ENCODE results near the gene TASL. TPM values are rescaled to one million over a fixed set of nuclear protein-coding genes. Genes with fewer than 3 reads are reported as not detected.
"Not testable (repeated sequence)": the region's sequence is repeated elsewhere in the genome, so short reads cannot be mapped to it uniquely, and the experiment has no call there.

TASL gene
- not detected in 2 replicates for total RNA-seq

- no peak for DNase-seq (ENCODE audit: low read depth, low spot score)
These were observed at the start of gene TASL for GRCh38 chrX:30577362-30577991. TASL (minus strand) TSS chrX:30577766; CDS start chrX:30560355, 17,411 bp downstream.

- no peak for DNase-seq (ENCODE audit: low read depth, low spot score)
These were observed 48.8 kb upstream of the TASL start for GRCh38 chrX:30626402-30626801.

GRCh38 chrX:30622361-30622760 lies 44.8 kb upstream of the TASL start:
- DNase-seq (ENCODE audit: low read depth, low spot score), result no peak

GRCh38 chrX:30620980-30621618 lies 43.5 kb upstream of the TASL start:
- DNase-seq (ENCODE audit: low read depth, low spot score), result no peak

- DNase-seq (ENCODE audit: low read depth, low spot score), result no peak
These were observed 42.6 kb upstream of the TASL start for GRCh38 chrX:30620125-30620524.

GRCh38 chrX:30618160-30618765 lies 40.7 kb upstream of the TASL start:
- DNase-seq (ENCODE audit: low read depth, low spot score), result no peak

- DNase-seq (ENCODE audit: low read depth, low spot score), result no peak
These were observed 37.7 kb upstream of the TASL start for GRCh38 chrX:30615229-30615628.

GRCh38 chrX:30613721-30614120 lies 36.2 kb upstream of the TASL start:
- no peak for DNase-seq (ENCODE audit: low read depth, low spot score)

GRCh38 chrX:30612250-30612655 lies 34.7 kb upstream of the TASL start:
- DNase-seq (ENCODE audit: low read depth, low spot score), result no peak

GRCh38 chrX:30610026-30610425 lies 32.5 kb upstream of the TASL start:
- no peak for DNase-seq (ENCODE audit: low read depth, low spot score)

GRCh38 chrX:30607155-30607554 lies 29.6 kb upstream of the TASL start:
- DNase-seq (ENCODE audit: low read depth, low spot score), result no peak

GRCh38 chrX:30600269-30601176 lies 23.0 kb upstream of the TASL start:
- not testable (repeated sequence) for DNase-seq (ENCODE audit: low read depth, low spot score)

- no peak for DNase-seq (ENCODE audit: low read depth, low spot score)
These were observed 19.8 kb upstream of the TASL start for GRCh38 chrX:30597216-30598012.

GRCh38 chrX:30593440-30594200 lies 16.1 kb upstream of the TASL start:
- DNase-seq (ENCODE audit: low read depth, low spot score), result no peak

- no peak for DNase-seq (ENCODE audit: low read depth, low spot score)
These were observed 15.3 kb upstream of the TASL start for GRCh38 chrX:30592831-30593230.

GRCh38 chrX:30590368-30590767 lies 12.8 kb upstream of the TASL start:
- no peak for DNase-seq (ENCODE audit: low read depth, low spot score)

- no peak for DNase-seq (ENCODE audit: low read depth, low spot score)
These were observed 11.8 kb upstream of the TASL start for GRCh38 chrX:30589146-30589888.

GRCh38 chrX:30586516-30586915 lies 8.9 kb upstream of the TASL start:
- DNase-seq (ENCODE audit: low read depth, low spot score), result no peak

- DNase-seq (ENCODE audit: low read depth, low spot score), result no peak
These were observed 5.1 kb upstream of the TASL start for GRCh38 chrX:30582664-30583063.

- no peak for DNase-seq (ENCODE audit: low read depth, low spot score)
These were observed 3.1 kb upstream of the TASL start for GRCh38 chrX:30580641-30581040.

Measured in pulmonary artery endothelial cell (primary cell).